ENCODE results near the gene ARSJ.

Gene ARSJ

DNA sequence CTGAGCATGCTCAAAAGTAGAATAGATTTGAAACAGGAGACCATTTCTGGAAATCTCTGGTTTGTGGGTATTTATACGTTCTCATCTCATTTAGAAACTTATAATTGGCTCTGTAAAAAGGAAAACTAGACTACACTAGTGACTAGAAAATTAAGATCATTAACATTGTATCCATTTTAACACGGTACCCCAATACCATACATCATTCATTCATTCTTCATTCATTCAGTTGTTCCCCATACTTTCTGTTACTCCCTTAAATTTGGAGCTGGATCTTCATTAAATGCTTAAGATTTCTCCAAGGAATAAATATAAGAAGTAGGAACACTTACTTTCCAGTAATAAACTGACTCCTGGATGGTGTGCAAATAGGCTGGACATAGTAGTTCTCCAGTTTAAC, 1.3 kb downstream of the ARSJ start:
- in situ Hi-C loops (cut with MboI; ENCODE audit: low pct_unique_long_range_greater_than_20kb, low sequenced_read_pairs, unreplicated experiment): no loop called here
- TF ChIP-seq, protein P1, sequence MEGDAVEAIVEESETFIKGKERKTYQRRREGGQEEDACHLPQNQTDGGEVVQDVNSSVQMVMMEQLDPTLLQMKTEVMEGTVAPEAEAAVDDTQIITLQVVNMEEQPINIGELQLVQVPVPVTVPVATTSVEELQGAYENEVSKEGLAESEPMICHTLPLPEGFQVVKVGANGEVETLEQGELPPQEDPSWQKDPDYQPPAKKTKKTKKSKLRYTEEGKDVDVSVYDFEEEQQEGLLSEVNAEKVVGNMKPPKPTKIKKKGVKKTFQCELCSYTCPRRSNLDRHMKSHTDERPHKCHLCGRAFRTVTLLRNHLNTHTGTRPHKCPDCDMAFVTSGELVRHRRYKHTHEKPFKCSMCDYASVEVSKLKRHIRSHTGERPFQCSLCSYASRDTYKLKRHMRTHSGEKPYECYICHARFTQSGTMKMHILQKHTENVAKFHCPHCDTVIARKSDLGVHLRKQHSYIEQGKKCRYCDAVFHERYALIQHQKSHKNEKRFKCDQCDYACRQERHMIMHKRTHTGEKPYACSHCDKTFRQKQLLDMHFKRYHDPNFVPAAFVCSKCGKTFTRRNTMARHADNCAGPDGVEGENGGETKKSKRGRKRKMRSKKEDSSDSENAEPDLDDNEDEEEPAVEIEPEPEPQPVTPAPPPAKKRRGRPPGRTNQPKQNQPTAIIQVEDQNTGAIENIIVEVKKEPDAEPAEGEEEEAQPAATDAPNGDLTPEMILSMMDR (IDR thresholded peaks at IDR 0.05; ENCODE audit: extremely low read depth, insufficient read depth, missing control alignments): no peak
- DNase-seq (ENCODE audit: low spot score): no peak

DNA sequence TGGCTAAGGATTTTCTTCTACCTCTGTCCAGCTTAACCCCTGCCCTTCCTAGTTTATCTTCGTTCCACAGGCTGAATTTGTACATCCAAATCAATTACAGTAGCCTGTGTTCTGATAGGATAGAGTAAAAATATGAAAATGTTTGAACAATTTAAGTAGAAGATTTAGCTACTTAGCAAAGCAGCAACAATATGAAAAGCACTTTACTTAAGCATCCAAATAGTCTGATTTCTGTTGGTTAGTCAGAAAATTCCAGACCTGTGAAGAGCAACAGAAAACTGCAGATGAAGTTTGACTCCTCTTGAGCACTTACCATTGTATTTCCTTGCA, 2.0 kb downstream of the ARSJ start:
- TF ChIP-seq, protein P1 (IDR thresholded peaks at IDR 0.05; ENCODE audit: extremely low read depth, insufficient read depth, missing control alignments): no peak
- no peak for DNase-seq (ENCODE audit: low spot score)
- in situ Hi-C loops (cut with MboI; ENCODE audit: low pct_unique_long_range_greater_than_20kb, low sequenced_read_pairs, unreplicated experiment): no loop called here

DNA sequence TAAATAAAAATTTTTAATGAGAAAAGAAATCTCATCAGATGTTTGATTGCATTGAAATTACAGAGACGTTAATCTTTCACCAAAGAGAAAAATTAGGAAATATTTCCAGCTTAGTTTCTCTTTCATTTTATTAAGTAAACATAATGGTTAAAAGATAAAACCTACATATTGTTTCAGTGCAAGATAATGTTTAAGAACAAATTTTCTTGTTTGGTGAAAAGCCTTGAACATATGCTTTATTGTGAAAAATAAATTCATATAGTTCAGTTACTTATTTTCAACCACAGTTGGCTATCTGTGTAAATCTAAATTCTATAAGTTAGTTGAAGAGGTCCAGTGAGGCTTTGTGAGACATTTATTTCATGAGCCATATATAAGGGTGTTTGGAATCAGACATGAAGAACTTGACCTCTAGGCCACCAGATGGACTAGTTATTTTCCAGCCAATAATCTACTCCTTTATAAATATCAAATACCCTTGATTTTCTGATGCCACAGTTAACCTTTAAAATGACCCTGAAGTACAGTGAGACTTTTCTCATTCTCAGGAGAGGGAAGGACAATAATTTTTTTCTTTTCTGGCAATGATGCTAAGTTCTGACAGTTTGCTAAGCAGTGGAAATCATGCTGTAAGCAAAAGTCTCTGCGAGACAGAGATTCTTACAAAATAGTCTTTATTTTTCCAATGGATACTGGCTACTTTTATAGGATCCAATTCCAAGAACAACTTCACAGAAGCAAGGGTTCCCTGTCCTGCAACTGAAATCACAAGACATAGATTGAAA, 2.5 kb downstream of the ARSJ start:
- DNase-seq (ENCODE audit: low spot score): no peak
- in situ Hi-C loops (cut with MboI; ENCODE audit: low pct_unique_long_range_greater_than_20kb, low sequenced_read_pairs, unreplicated experiment): no loop called here
- TF ChIP-seq, protein P1 (IDR thresholded peaks at IDR 0.05; ENCODE audit: extremely low read depth, insufficient read depth, missing control alignments): no peak

DNA sequence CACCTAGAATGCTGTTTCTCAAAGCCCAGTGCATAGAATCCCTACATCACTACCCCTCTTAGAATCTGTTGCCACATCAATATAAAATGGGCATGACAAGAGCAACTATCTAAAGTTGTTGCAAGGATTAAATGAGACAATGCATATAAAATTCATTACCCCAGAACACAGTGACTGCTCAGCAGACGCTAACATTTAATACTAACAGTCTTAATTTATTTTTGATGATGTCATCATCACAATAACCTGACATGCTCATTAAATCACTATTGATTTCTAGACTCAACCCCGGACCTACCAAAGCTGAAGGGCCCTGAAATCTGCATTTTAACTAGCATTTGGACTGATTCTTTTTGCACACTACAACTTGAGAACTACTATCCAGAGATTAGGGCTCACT, 3.9 kb downstream of the ARSJ start:
- in situ Hi-C loops (cut with MboI; ENCODE audit: low pct_unique_long_range_greater_than_20kb, low sequenced_read_pairs, unreplicated experiment): no loop called here
- TF ChIP-seq, protein P1 (IDR thresholded peaks at IDR 0.05; ENCODE audit: extremely low read depth, insufficient read depth, missing control alignments): no peak
- no peak for DNase-seq (ENCODE audit: low spot score)

DNA sequence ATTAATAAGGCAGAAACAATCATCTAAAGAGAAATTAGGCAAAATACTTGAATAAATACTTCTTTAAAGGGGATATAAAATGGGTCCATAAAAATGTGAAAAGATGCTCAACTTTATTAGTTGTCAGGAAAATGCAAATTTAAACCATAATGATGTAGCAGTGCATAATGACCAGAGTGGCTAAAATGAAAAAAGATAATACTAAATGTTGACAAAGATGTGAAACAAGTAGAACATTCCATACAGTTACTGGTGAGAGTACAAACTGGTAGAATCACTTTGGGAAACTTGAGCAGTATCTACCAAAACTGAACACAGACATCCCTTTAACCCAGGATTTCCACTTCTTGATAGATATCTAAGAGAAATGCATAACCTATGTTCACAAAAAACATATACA, 5.0 kb downstream of the ARSJ start:
- no peak for DNase-seq (ENCODE audit: low spot score)
- in situ Hi-C loops (cut with MboI; ENCODE audit: low pct_unique_long_range_greater_than_20kb, low sequenced_read_pairs, unreplicated experiment): loop anchor here (25.0 kb wide), 2 partner anchors 413 to 713 kb away; no protein-coding TSS in a partner anchor

DNA sequence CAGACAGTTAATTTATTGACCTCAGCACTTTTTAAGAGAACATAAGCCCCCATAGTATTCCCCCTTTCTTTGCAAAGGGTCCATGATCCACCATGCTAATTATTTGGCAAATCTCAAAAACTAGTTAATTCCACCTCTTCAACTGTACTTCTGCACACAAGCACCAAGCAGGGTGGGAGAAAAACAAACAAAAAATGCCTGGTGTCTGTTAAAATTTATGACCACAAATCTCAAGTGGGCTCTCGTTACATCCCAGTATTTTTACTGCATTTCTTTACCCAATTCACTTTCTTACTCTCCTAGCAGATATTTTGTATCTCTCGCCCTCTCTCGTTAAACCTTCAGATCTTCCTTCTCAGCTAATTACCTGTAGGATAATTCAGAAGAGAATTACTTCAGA, 6.1 kb downstream of the ARSJ start:
- TF ChIP-seq, protein P1 (IDR thresholded peaks at IDR 0.05; ENCODE audit: extremely low read depth, insufficient read depth, missing control alignments): no peak
- in situ Hi-C loops (cut with MboI; ENCODE audit: low pct_unique_long_range_greater_than_20kb, low sequenced_read_pairs, unreplicated experiment): loop anchor here (25.0 kb wide), 2 partner anchors 414 to 714 kb away; no protein-coding TSS in a partner anchor
- no peak for DNase-seq (ENCODE audit: low spot score)

More for the DNA sequence above, 5.0 kb downstream of the ARSJ start:
- TF ChIP-seq, protein P1 (IDR thresholded peaks at IDR 0.05; ENCODE audit: extremely low read depth, insufficient read depth, missing control alignments): no peak
